Endothelial cell (in vitro differentiated cells): ENCODE results near the gene SGO2. TPM values are rescaled to one million over a fixed set of nuclear protein-coding genes. Genes with fewer than 3 reads are reported as not detected.

Source experiments
- DNase-seq: peaks from one replicate; pipeline ENCODE4 v3.0.0; 2021; ENCODE audit warnings: low spot score
- H3K27ac Mint-ChIP-seq: one replicate; pipeline ENCODE4 v1.8.0; 2021; ENCODE audit warnings: mixed read lengths, inconsistent platforms; ENCODE audit not compliant: unreplicated experiment
- H3K27me3 Mint-ChIP-seq: one replicate; pipeline ENCODE4 v1.8.0; 2021; ENCODE audit warnings: mild to moderate bottlenecking, moderate library complexity, mixed read lengths, inconsistent platforms; ENCODE audit not compliant: unreplicated experiment
- H3K36me3 Mint-ChIP-seq: one replicate; pipeline ENCODE4 v1.8.0; 2021; ENCODE audit warnings: mild to moderate bottlenecking, low read depth, mixed read lengths, inconsistent platforms; ENCODE audit not compliant: unreplicated experiment
- H3K4me1 Mint-ChIP-seq: one replicate; pipeline ENCODE4 v1.8.0; 2021; ENCODE audit warnings: mild to moderate bottlenecking, mixed read lengths, inconsistent platforms; ENCODE audit not compliant: unreplicated experiment
- H3K4me3 Mint-ChIP-seq: one replicate; pipeline ENCODE4 v1.8.0; 2021; ENCODE audit warnings: mild to moderate bottlenecking, mixed read lengths, inconsistent platforms; ENCODE audit not compliant: unreplicated experiment
- H3K9me3 Mint-ChIP-seq: one replicate; pipeline ENCODE4 v1.8.0; 2021; ENCODE audit warnings: mixed read lengths, inconsistent platforms; ENCODE audit not compliant: unreplicated experiment
- CTCF ChIP-seq: fragments of 200-600 bp; sonication (generic); IDR thresholded peaks from one replicate; pipeline ENCODE4 v1.5.0; 2021; ENCODE audit warnings: antibody characterized with exemption; ENCODE audit not compliant: unreplicated experiment
- total RNA-seq: library from RNA; stranded (reverse); fragmentation: NEBNext Ultra II Directional; extraction: Animal tissue kit (Norgen Biotek cat#: 25700); gene quantifications from one replicate; pipeline ENCODE4 v1.2.1, GENCODE V29; 2021; ENCODE audit not compliant: unreplicated experiment

SGO2 gene
- total RNA-seq, 1 donor from 2014 or later: 10.5 TPM

DNA sequence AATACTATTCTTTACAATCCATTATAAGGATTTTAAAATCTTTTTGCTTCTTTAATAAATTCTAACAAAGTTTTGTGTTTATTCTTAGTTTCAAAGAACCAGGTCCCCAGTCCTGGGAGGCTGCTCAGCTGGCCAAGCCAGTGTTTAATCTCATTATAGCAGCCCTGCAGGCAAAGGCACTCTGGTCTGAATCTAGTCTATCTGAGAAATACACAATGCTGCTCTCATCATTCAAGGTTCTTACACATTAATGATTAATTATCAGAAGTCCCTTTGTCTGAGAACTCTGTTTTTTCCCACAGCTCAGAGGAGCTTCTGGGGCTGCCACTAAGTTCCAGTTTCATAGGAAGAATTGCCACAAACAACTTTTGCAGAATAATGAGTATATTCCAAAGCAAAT is 43.8 kb upstream of the SGO2 start:
- H3K27me3 Mint-ChIP-seq: no peaks in the 10 kb centered on the region
- H3K4me1 Mint-ChIP-seq: peaks cover 3% of the 10 kb centered on the region
- no peaks in the 10 kb centered on the region for H3K9me3 Mint-ChIP-seq
- no peak overlapping the region for H3K4me3 Mint-ChIP-seq
- peaks cover 5% of the 10 kb centered on the region for H3K36me3 Mint-ChIP-seq
- TF ChIP-seq CTCF: no peak
- DNase-seq: no peak
- no peak overlapping the region for H3K27ac Mint-ChIP-seq

DNA sequence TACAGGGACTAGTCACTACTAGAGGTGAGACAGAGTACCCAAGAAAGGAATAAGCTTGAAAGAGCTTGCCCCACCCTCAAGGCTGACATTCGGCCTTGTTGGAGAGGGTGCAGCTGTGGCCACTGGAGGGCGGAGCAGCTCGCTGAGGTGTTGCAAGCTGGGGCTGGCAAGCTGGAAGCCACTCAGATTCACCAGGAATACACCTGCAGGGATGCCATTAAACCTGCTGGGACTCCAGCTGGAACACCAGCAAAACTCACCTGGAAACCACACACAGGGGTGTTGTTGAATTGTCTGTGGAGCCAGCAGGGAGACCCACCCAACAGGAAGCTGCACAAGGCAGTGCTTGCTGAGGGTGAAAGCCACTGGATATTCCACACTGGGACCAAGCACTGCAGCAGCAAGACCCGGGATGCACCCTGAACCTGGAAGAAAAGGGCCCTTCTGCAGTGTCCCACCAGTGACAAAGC is 42.2 kb upstream of the SGO2 start:
- peak; percentile 58 for TF ChIP-seq CTCF
- peak; percentile 69 for DNase-seq
- Mint-ChIP-seq H3K4me3 (no peak overlapping the region), H3K9me3 (no peaks in the 10 kb centered on the region), H3K4me1 (peaks cover 3% of the 10 kb centered on the region), H3K36me3 (peaks cover 5% of the 10 kb centered on the region), H3K27me3 (no peaks in the 10 kb centered on the region), H3K27ac (no peak overlapping the region)

DNA sequence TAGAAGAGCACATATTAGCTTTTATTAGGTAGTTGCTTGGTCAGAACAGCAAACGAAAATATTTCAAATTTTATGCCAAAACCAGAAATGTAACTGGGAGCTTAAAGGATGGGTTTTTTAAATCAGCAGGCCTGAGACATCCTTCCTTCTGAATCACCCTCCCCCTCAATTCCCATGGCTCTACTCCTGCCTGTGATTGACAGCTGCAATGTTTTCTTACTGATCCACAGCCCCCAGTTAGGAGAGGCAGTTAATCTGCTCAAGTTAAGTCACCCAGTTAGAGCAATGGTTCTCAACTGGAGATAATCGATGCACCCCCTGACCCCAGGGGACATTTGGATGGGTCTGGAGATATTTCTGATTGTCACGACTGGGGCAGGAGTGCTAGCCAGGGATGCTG is 41.1 kb upstream of the SGO2 start:
- DNase-seq: no peak
- Mint-ChIP-seq H3K27me3 (no peaks in the 10 kb centered on the region), H3K27ac (no peak overlapping the region), H3K4me1 (peaks cover 3% of the 10 kb centered on the region), H3K4me3 (no peak overlapping the region), H3K9me3 (no peaks in the 10 kb centered on the region), H3K36me3 (no peaks in the 10 kb centered on the region)
- no peak for TF ChIP-seq CTCF

GRCh38 chr2:200486529-200486928 is 39.5 kb upstream of the SGO2 start:
- no peak for DNase-seq
- Mint-ChIP-seq H3K9me3 (no peaks in the 10 kb centered on the region), H3K4me3 (no peak overlapping the region), H3K36me3 (peaks cover 4% of the 10 kb centered on the region), H3K27ac (no peak overlapping the region), H3K27me3 (no peaks in the 10 kb centered on the region), H3K4me1 (peaks cover 3% of the 10 kb centered on the region)
- no peak for TF ChIP-seq CTCF

GRCh38 chr2:200488169-200488568 is 37.8 kb upstream of the SGO2 start:
- no peak overlapping the region for H3K4me3 Mint-ChIP-seq
- H3K4me1 Mint-ChIP-seq: peaks cover 3% of the 10 kb centered on the region
- no peaks in the 10 kb centered on the region for H3K27me3 Mint-ChIP-seq
- DNase-seq: no peak
- peaks cover 7% of the 10 kb centered on the region for H3K36me3 Mint-ChIP-seq
- H3K9me3 Mint-ChIP-seq: no peaks in the 10 kb centered on the region
- H3K27ac Mint-ChIP-seq: no peak overlapping the region
- TF ChIP-seq CTCF: no peak
